BLaER1 (cell line): ENCODE measurements around the gene PRXL2C.

Experiments used
- H3K27ac ChIP-seq: shearing (Covaris generic); formaldehyde crosslinking; 2 replicates; pipeline ENCODE4 v1.8.1; 2022
- H3K27me3 ChIP-seq: shearing (Covaris generic); formaldehyde crosslinking; 2 replicates; pipeline ENCODE4 v1.8.1; 2022
- H3K36me3 ChIP-seq: shearing (Covaris generic); formaldehyde crosslinking; 2 replicates; pipeline ENCODE4 v1.8.1; 2022
- H3K4me1 ChIP-seq: shearing (Covaris generic); formaldehyde crosslinking; 2 replicates; pipeline ENCODE4 v1.8.1; 2022
- H3K4me2 ChIP-seq: shearing (Covaris generic); formaldehyde crosslinking; 2 replicates; pipeline ENCODE4 v1.8.1; 2022
- H3K4me3 ChIP-seq: shearing (Covaris generic); formaldehyde crosslinking; 2 replicates; pipeline ENCODE4 v1.8.1; 2022
- H3K9ac ChIP-seq: shearing (Covaris generic); formaldehyde crosslinking; 2 replicates; pipeline ENCODE4 v1.8.1; 2022
- H3K9me3 ChIP-seq: shearing (Covaris generic); formaldehyde crosslinking; 2 replicates; pipeline ENCODE4 v1.8.1; 2022
- H4K20me1 ChIP-seq: shearing (Covaris generic); formaldehyde crosslinking; 2 replicates; pipeline ENCODE4 v1.8.1; 2022
- Cebpa-rat ChIP-seq: shearing (Covaris generic); IDR thresholded peaks from 2 replicates; pipeline ENCODE4 v1.8.1; 2022

Gene PRXL2C

DNA sequence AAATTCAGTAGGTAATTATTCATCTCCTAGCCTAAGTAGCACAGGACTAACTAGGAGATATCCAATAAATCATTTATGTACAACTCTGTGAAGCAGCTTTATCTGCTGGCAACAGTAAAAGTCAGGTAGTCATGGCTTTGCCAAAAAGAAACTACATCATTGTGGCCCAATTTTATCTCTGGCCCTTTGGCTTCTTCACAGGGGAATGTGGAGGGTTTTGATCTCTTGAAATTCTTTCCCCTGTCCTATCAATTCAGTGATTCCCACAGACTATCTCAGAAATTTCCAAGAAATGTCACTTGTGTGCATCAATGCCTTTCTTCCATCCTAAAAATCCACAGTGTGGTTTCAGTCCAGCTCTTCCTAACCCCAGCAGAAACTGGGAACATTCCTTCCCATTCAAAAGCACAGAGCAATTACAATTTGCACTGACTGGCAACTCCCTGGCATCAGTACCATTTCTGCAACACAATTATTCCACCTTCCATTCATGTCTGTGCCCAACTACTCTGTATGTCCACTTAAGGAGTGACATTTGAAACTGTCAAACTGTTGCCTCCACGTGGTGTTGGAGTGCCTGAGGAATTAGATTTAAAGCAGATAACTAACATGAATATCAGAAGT lies 42.0 kb downstream of the PRXL2C start:
- Histone ChIP-seq H3K9ac (no peak overlapping the region), H3K4me2 (no peak overlapping the region), H3K27me3 (peaks cover 4% of the 10 kb centered on the region; the same call in 1 of the 2 replicates), H3K9me3 (no peaks in the 10 kb centered on the region), H3K4me3 (no peak overlapping the region), H4K20me1 (0 out of 2 replicates have a peak, but pooled peaks cover 8% of the 10 kb centered on the region), H3K4me1 (no peaks in the 10 kb centered on the region), H3K36me3 (no peaks in the 10 kb centered on the region), H3K27ac (no peak overlapping the region)
- no peak for TF ChIP-seq Cebpa-rat

DNA sequence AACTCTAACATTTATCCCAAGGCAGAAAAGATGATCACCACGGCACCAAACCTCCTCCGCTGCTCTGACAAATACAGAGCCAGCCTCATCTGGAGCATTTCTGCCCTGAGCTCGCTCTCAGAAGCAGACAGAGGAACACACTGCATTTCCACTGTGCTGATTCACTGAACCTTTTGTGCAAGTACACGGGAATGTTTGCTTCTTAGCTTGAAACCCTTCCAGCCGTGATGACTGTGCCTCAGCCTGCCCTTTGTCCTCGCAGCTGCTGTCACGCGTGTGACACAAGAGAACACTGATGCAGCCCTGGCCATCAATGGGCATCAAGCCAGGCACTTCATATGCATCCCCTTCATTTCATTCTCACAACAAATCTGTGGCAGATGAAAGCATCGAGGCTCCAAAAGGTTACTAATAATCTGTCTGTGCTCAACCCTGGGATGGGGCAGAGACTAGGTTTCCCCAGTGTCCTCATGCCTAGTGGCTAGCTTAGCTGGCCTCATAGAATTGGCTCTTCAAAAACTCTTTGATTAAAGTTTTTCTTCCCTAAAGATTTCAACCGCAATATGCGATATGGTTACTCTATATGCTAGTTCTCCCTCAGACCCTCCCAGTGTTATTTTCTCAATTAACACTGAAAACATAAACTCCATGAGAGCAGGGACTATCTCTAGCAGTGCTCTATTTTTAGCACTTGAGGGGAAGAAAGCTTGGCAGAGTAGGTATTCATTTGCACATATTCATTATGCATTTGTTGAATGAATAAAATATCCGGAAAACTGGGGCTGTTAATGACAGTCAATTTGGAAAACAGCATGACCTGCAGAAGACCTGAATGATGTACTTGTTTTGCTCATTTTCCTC lies 42.8 kb downstream of the PRXL2C start:
- no peaks in the 10 kb centered on the region for H3K36me3 ChIP-seq
- no peak overlapping the region for H3K27ac ChIP-seq
- no peaks in the 10 kb centered on the region for H3K4me1 ChIP-seq
- H3K27me3 ChIP-seq: no peaks in the 10 kb centered on the region
- H3K4me2 ChIP-seq: no peak overlapping the region
- H3K9me3 ChIP-seq: no peaks in the 10 kb centered on the region
- TF ChIP-seq Cebpa-rat: no peak
- 0 out of 2 replicates have a peak, but pooled peaks cover under 1% of the 10 kb centered on the region for H4K20me1 ChIP-seq
- no peak overlapping the region for H3K9ac ChIP-seq
- no peak overlapping the region for H3K4me3 ChIP-seq

DNA sequence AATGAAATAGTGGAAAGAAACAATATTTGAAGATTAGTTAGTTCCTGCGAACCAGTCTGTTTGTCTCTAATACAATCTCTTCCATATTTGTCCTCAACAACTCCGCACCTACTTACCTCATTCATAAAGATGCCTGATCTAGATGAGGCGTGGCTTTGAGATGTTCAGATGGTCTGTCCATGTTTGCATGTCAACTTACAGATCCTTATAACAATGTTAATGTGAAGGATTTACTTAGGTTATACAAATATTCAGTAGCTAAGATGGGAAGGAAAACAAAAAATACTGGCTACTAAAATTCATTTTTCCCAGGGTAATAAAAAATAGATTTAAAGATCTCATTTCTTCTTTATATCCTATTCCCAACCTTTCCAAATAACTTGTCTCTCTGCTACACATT lies 43.8 kb downstream of the PRXL2C start:
- Histone ChIP-seq H3K27ac (no peak overlapping the region), H3K4me2 (no peak overlapping the region), H3K4me3 (no peak overlapping the region), H3K36me3 (no peaks in the 10 kb centered on the region), H3K27me3 (no peaks in the 10 kb centered on the region), H3K4me1 (peaks cover 5% of the 10 kb centered on the region; the same call in 1 of the 2 replicates), H4K20me1 (no peaks in the 10 kb centered on the region), H3K9me3 (no peaks in the 10 kb centered on the region), H3K9ac (no peak overlapping the region)
- TF ChIP-seq Cebpa-rat: no peak

DNA sequence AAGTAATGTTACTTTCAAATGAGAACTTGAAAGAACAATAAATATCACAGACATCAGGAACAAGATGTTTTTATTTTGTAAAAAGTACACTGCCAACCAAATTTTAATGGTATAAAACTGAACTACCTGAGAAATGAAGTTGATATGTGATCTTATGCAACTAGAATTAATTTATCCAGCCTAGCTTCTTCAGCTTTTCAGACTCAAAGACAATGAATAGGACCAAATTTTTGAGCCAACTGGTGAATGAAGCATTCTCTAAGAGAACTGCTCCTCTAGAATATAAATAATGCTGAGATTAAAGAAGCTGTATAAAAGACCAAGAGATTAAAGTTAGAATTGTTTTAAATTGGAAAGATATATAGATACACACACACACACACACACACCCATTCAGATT lies 45.4 kb downstream of the PRXL2C start:
- Histone ChIP-seq H3K27ac (no peak overlapping the region), H3K9ac (no peak overlapping the region), H3K27me3 (no peaks in the 10 kb centered on the region), H3K4me2 (no peak overlapping the region), H3K4me3 (no peak overlapping the region), H3K4me1 (peaks cover 5% of the 10 kb centered on the region; the same call in 1 of the 2 replicates), H4K20me1 (no peaks in the 10 kb centered on the region), H3K36me3 (no peaks in the 10 kb centered on the region), H3K9me3 (no peaks in the 10 kb centered on the region)
- TF ChIP-seq Cebpa-rat: no peak

DNA sequence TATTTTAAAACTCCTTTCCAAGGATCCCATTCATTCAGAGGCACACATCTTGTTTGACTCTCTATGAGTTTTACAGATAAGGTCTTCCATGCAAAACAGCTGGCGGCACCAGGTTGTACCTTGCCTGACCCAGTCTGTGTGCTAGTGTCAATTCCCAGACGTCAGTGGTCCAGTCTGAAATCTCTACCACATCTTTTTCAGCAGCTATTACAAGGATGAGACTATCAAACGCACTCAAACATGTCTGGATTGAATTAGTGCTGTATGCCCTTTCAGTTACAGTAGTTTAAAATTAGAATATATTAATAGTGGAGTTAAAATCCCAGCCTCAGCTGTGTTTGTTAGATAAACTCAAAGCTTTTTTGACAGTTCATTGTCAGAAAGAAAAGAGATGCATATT lies 47.1 kb downstream of the PRXL2C start:
- no peaks in the 10 kb centered on the region for H4K20me1 ChIP-seq
- H3K4me1 ChIP-seq: peaks cover 5% of the 10 kb centered on the region; the same call in 1 of the 2 replicates
- H3K36me3 ChIP-seq: no peaks in the 10 kb centered on the region
- no peaks in the 10 kb centered on the region for H3K9me3 ChIP-seq
- H3K27ac ChIP-seq: no peak overlapping the region
- no peak for TF ChIP-seq Cebpa-rat
- no peak overlapping the region for H3K4me2 ChIP-seq
- no peaks in the 10 kb centered on the region for H3K27me3 ChIP-seq
- no peak overlapping the region for H3K9ac ChIP-seq
- H3K4me3 ChIP-seq: no peak overlapping the region

GRCh38 chr9:96605328-96605727 lies 49.8 kb downstream of the PRXL2C start:
- Histone ChIP-seq H3K9me3 (no peaks in the 10 kb centered on the region), H3K4me3 (no peak overlapping the region), H3K27me3 (no peaks in the 10 kb centered on the region), H4K20me1 (no peaks in the 10 kb centered on the region), H3K9ac (no peak overlapping the region), H3K4me1 (peaks cover 5% of the 10 kb centered on the region; the same call in 1 of the 2 replicates), H3K27ac (no peak overlapping the region), H3K36me3 (no peaks in the 10 kb centered on the region), H3K4me2 (no peak overlapping the region)
- TF ChIP-seq Cebpa-rat: no peak

- no peak overlapping the region for H3K4me3 ChIP-seq
- peaks cover 5% of the 10 kb centered on the region; the same call in 1 of the 2 replicates for H3K4me1 ChIP-seq
- H3K9ac ChIP-seq: no peak overlapping the region
- H3K27ac ChIP-seq: no peak overlapping the region
- H3K36me3 ChIP-seq: no peaks in the 10 kb centered on the region
- H3K9me3 ChIP-seq: no peaks in the 10 kb centered on the region
- no peaks in the 10 kb centered on the region for H4K20me1 ChIP-seq
- no peak for TF ChIP-seq Cebpa-rat
- no peak overlapping the region for H3K4me2 ChIP-seq
- H3K27me3 ChIP-seq: no peaks in the 10 kb centered on the region
Measured at GRCh38 chr9:96604004-96604319, 51.2 kb downstream of the PRXL2C start.

- H4K20me1 ChIP-seq: no peaks in the 10 kb centered on the region
- no peaks in the 10 kb centered on the region for H3K36me3 ChIP-seq
- no peak overlapping the region for H3K4me2 ChIP-seq
- no peak overlapping the region for H3K4me3 ChIP-seq
- peaks cover 5% of the 10 kb centered on the region; the same call in 1 of the 2 replicates for H3K4me1 ChIP-seq
- no peak overlapping the region for H3K9ac ChIP-seq
- no peaks in the 10 kb centered on the region for H3K9me3 ChIP-seq
- TF ChIP-seq Cebpa-rat: no peak
- no peaks in the 10 kb centered on the region for H3K27me3 ChIP-seq
- H3K27ac ChIP-seq: no peak overlapping the region
Measured at GRCh38 chr9:96603305-96604003, 51.7 kb downstream of the PRXL2C start.

- H3K27ac ChIP-seq: no peak overlapping the region
- no peaks in the 10 kb centered on the region for H3K4me1 ChIP-seq
- TF ChIP-seq Cebpa-rat: no peak
- no peaks in the 10 kb centered on the region for H3K27me3 ChIP-seq
- no peaks in the 10 kb centered on the region for H4K20me1 ChIP-seq
- no peaks in the 10 kb centered on the region for H3K36me3 ChIP-seq
- H3K9me3 ChIP-seq: no peaks in the 10 kb centered on the region
- no peak overlapping the region for H3K4me2 ChIP-seq
- H3K4me3 ChIP-seq: no peak overlapping the region
- H3K9ac ChIP-seq: no peak overlapping the region
Measured at GRCh38 chr9:96599298-96599697, 55.8 kb downstream of the PRXL2C start.
